Sigmoid colon (tissue), 4 donors: Measurements from ENCODE around the gene ZBTB40.

Experiments
- EP300 ChIP-seq, 4 donors: sonication (generic); formaldehyde crosslinking; IDR thresholded peaks; one replicate each; pipeline ENCODE4 v1.6.1; 2017; ENCODE audit warnings: antibody characterized with exemption in 4 of 4
- TF ChIP-seq, protein P1 (sequence below), 4 experiments: fragments of 450-650 bp in 3 of 4; fragments of 200-600 bp in 1 of 4; IDR thresholded peaks; one replicate each; pipeline ENCODE4 v1.5.1; 2016 to 2019; ENCODE audit warnings: antibody characterized with exemption in 4 of 4, mild to moderate bottlenecking in 3 of 4, moderate library complexity in 2 of 4

- TF ChIP-seq EP300 (IDR thresholded peaks at IDR 0.05), result no peak
- TF ChIP-seq, protein P1, sequence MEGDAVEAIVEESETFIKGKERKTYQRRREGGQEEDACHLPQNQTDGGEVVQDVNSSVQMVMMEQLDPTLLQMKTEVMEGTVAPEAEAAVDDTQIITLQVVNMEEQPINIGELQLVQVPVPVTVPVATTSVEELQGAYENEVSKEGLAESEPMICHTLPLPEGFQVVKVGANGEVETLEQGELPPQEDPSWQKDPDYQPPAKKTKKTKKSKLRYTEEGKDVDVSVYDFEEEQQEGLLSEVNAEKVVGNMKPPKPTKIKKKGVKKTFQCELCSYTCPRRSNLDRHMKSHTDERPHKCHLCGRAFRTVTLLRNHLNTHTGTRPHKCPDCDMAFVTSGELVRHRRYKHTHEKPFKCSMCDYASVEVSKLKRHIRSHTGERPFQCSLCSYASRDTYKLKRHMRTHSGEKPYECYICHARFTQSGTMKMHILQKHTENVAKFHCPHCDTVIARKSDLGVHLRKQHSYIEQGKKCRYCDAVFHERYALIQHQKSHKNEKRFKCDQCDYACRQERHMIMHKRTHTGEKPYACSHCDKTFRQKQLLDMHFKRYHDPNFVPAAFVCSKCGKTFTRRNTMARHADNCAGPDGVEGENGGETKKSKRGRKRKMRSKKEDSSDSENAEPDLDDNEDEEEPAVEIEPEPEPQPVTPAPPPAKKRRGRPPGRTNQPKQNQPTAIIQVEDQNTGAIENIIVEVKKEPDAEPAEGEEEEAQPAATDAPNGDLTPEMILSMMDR (IDR thresholded peaks at IDR 0.05), result no peak
Observed at GRCh38 chr1:22426781-22427180, 24.9 kb upstream of the ZBTB40 start.
